HG02588 (cell line): ENCODE data around the gene NGF.

Experiments used
- ATAC-seq: cut with Tn5 transposase; IDR thresholded peaks from one replicate; pipeline ENCODE4 v1.9.1; 2021; ENCODE audit warnings: mild to moderate bottlenecking, moderate library complexity; ENCODE audit not compliant: unreplicated experiment

Gene NGF

GRCh38 chr1:115283681-115284146 lies 54.3 kb downstream of the NGF start:
- no peak for ATAC-seq

- no peak for ATAC-seq
These were observed 54.8 kb downstream of the NGF start for GRCh38 chr1:115283249-115283648.

DNA sequence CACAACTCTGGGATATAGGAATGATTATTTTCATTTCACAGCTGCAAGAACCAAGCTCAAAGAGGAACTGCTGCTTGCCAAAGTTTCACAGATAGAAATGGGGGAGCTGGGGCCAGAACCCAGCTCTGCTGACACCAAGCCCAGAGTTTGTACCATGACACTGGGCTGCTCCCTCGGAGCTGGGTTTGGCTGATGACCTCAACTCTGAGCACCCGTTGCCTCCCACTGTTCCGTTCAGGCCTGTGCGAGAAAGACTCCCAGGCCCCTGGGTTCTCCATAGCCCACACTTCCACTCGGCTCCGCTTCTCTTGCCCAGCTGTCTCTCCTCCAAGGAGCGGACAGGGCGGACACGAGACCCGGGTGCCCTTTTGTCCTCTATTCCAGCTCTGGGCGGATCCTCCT lies 55.2 kb downstream of the NGF start:
- no peak for ATAC-seq

DNA sequence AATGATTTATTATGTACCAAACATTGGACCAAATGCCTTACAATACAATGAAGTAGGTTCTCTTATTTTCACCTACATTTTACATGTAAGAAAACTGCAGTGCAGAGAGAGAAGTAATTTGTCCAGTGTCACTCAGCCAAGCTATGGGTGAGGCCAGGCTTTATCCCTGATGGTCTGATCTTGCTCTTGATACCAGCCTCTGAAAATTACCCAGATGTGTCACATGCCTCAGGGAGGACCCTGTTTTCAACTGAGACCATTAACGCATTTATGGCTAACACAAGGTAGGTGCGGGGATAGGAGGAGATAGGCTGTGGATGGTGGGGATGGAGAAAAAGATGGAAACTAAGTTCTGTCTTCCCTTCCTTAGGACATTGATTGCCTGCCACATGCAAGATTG lies 56.9 kb downstream of the NGF start:
- ATAC-seq: no peak

GRCh38 chr1:115280064-115280463 lies 58.0 kb downstream of the NGF start:
- ATAC-seq: no peak

- no peak for ATAC-seq
These were observed 59.8 kb downstream of the NGF start for GRCh38 chr1:115278211-115278610.

DNA sequence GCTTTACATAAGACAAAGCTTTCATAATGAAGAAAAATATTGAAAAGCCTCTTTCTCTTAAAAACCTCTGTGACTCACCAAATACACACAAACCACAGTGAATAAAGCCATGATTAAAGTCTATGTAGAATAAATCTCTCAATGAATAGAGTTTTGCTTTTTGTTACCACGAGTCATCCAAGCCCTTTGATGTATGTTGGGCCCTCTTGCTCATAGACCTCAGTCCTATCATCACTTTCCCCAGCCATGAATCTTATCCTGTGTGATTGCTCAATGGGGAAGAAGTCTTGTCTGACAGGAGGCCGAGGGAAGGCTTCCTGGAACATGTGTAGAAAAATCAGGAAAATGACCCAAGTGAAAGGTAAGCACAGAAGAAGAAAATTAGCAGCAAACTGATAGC lies 60.8 kb downstream of the NGF start:
- ATAC-seq: no peak

DNA sequence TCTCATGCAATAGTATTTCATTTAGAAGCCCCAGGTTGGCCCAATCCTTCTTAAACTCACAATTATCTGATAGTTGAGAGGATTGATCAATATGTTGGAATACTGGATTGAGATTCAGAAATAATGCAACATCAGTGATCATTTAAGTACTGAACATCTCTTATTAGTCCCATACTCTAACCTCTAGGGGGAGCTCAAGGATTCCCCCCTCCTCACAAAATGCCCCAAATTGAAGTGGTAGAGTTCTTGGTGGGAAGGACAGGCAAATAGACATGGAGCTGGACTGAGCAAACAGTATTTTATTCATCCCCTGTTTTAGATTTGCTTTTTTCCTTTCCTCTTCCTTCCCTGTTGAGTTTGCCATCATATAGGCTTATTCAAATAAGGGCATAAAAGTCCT lies 62.8 kb downstream of the NGF start:
- ATAC-seq: no peak

DNA sequence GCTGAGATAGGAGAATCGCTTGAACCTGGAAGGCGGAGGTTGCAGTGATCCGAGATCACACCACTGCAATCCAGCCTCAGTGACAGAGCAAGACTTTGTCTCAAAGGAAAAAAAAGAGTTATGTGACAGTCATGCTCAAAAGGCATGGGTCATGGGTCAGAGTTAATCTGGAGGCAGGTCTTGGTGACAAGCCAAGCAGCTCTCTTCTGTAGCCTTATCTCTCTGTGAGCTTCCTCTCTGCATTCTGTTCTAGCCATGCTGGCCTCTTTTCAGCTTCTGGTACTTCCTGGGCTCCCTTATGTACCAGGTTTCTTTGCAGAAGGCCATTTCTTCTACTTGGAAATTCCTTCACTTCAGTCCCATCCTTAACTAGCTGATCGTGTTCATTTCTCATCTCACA lies 63.6 kb downstream of the NGF start:
- ATAC-seq: no peak

GRCh38 chr1:115266729-115267421 lies 71.2 kb downstream of the NGF start:
- no peak for ATAC-seq

- no peak for ATAC-seq
These were observed 73.0 kb downstream of the NGF start for GRCh38 chr1:115265099-115265498.

- no peak for ATAC-seq
These were observed 75.2 kb downstream of the NGF start for GRCh38 chr1:115262886-115263285.

DNA sequence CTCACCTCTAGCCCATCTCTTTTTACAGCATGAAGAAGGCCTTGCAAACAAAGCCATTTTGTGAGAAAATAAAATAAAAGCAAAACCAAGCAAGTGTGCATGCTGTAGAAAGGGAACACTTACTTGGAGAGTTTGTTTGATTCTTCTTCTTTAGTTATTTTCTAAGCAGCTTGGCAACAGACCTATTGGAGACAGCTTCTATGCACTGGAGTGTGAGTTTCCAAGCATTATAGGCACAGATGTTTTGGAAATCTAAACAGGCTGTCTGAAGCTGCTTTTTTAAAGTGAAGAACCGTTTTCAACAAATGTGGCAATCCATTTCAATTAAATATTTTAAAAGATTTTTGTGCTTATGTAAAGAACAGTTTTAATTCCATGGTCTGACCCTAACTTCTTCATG lies 76.6 kb downstream of the NGF start:
- no peak for ATAC-seq

GRCh38 chr1:115258302-115258866 lies 79.7 kb downstream of the NGF start:
- no peak for ATAC-seq

DNA sequence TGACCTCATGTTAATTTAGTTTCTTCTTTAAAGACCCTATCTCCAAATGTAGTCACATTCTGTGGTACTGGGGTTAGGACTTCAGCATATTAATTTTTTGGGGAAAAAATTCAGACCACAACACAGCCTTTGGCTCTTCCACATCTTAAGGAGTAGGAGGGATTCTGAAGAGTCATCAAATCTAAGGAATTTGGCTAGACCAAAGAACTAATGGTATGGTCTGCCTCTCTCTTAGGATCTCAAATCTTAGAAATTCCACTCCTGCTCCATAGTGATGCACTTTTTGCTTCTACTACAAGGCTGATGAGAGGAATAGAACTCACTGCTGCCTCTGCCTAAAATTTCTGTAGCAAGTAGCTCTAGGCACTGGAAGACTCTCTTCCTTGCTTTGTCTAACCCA lies 80.5 kb downstream of the NGF start:
- ATAC-seq: no peak

GRCh38 chr1:115255154-115255553 lies 82.9 kb downstream of the NGF start:
- no peak for ATAC-seq

GRCh38 chr1:115252585-115252984 lies 85.5 kb downstream of the NGF start:
- no peak for ATAC-seq

- no peak for ATAC-seq
These were observed 86.2 kb downstream of the NGF start for GRCh38 chr1:115251856-115252255.

DNA sequence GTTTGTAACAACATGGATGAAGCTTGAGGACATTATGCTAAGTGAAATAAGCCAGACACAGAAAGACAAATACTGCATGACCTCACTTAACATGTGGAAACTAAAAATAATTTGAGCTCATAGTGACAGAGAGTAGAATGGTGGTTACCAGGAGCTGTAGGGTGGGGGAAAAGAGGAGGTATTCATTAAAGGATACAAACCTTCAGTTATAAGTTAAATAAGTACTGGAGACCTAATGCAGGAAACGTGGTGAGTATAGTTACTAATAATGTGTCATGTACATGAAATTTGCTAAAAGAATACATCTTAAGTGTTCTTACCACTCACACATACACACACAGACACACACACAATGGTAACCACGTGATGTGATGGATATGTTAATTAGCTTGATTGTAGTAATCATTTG lies 86.7 kb downstream of the NGF start:
- ATAC-seq: no peak

DNA sequence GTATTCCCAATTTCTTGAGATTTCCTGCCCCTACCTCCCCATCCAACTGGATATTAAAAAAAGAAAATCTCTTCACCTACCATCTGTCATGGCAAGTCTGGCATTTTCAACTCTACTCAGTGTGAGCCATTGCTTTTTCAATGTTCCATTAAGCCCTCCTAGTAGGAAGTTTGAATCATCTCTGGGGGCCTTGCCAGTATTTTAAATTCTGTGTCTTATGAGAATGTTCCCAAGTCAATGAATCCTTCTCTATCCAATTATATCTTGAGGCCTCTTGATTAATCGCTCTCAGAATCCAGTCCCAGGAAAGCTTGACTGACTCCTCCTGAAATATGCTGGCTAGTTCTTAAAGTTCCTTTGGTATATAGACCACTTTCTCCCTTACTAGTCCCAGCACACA lies 91.5 kb downstream of the NGF start:
- ATAC-seq: no peak

DNA sequence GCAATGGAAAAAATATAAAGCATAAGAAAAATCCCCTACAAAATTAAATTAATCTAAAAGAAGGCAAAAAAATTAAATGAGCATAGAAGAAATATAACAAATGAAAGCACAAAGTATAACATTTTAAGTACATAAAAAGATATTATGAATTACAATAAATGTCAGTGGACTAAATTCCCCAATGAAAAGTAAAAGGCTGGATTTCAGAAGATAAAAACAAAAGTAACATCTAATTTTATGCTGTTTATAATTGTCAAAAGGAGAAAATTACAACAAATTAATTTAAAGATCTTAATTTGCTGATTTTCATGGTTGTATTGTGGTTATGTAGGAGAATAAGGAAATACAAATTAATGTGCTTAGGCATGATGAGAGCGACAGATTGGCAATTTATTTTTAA lies 92.8 kb downstream of the NGF start:
- ATAC-seq: no peak

GRCh38 chr1:115242543-115242942 lies 95.5 kb downstream of the NGF start:
- ATAC-seq: no peak

GRCh38 chr1:115241309-115241708 lies 96.7 kb downstream of the NGF start:
- ATAC-seq: no peak
